HG03571 (cell line): ENCODE data around the gene NSD1.
"Not testable (repeated sequence)": the region's sequence is repeated elsewhere in the genome, so short reads cannot be mapped to it uniquely, and the experiment has no call there.

ENCODE experiments used
- ATAC-seq: cut with Tn5 transposase; IDR thresholded peaks from one replicate; pipeline ENCODE4 v1.9.1; 2021; ENCODE audit not compliant: unreplicated experiment

NSD1 gene

GRCh38 chr5:177222269-177222668 lies 88.7 kb downstream of the NSD1 start:
- no peak for ATAC-seq

- ATAC-seq: no peak
These were observed 92.2 kb downstream of the NSD1 start for GRCh38 chr5:177225798-177226197.

GRCh38 chr5:177226860-177227259 lies 93.3 kb downstream of the NSD1 start:
- ATAC-seq: no peak

GRCh38 chr5:177228751-177229150 lies 95.2 kb downstream of the NSD1 start:
- ATAC-seq: no peak

- no peak for ATAC-seq
These were observed 97.1 kb downstream of the NSD1 start for GRCh38 chr5:177230660-177231059.

GRCh38 chr5:177231479-177232250 lies 98.1 kb downstream of the NSD1 start:
- no peak for ATAC-seq

- no peak for ATAC-seq
These were observed 98.8 kb downstream of the NSD1 start for GRCh38 chr5:177232358-177232757.

- ATAC-seq: no peak
These were observed 99.2 kb downstream of the NSD1 start for GRCh38 chr5:177232761-177233160.

- no peak for ATAC-seq
These were observed 99.6 kb downstream of the NSD1 start for GRCh38 chr5:177233206-177233605.

GRCh38 chr5:177233802-177234201 lies 100.2 kb downstream of the NSD1 start:
- ATAC-seq: no peak

GRCh38 chr5:177234841-177235240 lies 101.3 kb downstream of the NSD1 start:
- no peak for ATAC-seq

GRCh38 chr5:177241768-177242167 lies 108.2 kb downstream of the NSD1 start:
- ATAC-seq: no peak

- ATAC-seq: no peak
These were observed 108.7 kb downstream of the NSD1 start for GRCh38 chr5:177242304-177242703.

- ATAC-seq: no peak
These were observed 116.4 kb downstream of the NSD1 start for GRCh38 chr5:177249761-177250537.

GRCh38 chr5:177253252-177253651 lies 119.7 kb downstream of the NSD1 start:
- ATAC-seq: no peak

GRCh38 chr5:177256296-177256695 lies 122.7 kb downstream of the NSD1 start:
- ATAC-seq: no peak

GRCh38 chr5:177258711-177259110 lies 125.1 kb downstream of the NSD1 start:
- ATAC-seq: not testable (repeated sequence)

- no peak for ATAC-seq
These were observed 127.4 kb downstream of the NSD1 start for GRCh38 chr5:177260961-177261360.

- no peak for ATAC-seq
These were observed 127.9 kb downstream of the NSD1 start for GRCh38 chr5:177261510-177261909.

- ATAC-seq: no peak
These were observed 130.6 kb downstream of the NSD1 start for GRCh38 chr5:177264178-177264577.

- ATAC-seq: no peak
These were observed 131.8 kb downstream of the NSD1 start for GRCh38 chr5:177265395-177265794.

GRCh38 chr5:177269232-177269895 lies 135.8 kb downstream of the NSD1 start:
- ATAC-seq: no peak
